Stimulated activated CD4-positive, alpha-beta T cell treated with anti-CD3 and anti-CD28 coated beads, Interleukin-4, amount 100 ng/mL, for 48 hours (primary cell): Measurements from ENCODE around the gene CDH1.
A peak's percentile ranks its signal among the peaks of the same experiment; 100 is the strongest.
"Not testable (repeated sequence)": the region's sequence is repeated elsewhere in the genome, so short reads cannot be mapped to it uniquely, and the experiment has no call there.

Experiments
- DNase-seq, 2 donors: peaks; one replicate each; pipeline ENCODE4 v3.0.0-alpha.2; 2020; ENCODE audit warnings: low read depth in 2 of 2

Gene CDH1

DNA sequence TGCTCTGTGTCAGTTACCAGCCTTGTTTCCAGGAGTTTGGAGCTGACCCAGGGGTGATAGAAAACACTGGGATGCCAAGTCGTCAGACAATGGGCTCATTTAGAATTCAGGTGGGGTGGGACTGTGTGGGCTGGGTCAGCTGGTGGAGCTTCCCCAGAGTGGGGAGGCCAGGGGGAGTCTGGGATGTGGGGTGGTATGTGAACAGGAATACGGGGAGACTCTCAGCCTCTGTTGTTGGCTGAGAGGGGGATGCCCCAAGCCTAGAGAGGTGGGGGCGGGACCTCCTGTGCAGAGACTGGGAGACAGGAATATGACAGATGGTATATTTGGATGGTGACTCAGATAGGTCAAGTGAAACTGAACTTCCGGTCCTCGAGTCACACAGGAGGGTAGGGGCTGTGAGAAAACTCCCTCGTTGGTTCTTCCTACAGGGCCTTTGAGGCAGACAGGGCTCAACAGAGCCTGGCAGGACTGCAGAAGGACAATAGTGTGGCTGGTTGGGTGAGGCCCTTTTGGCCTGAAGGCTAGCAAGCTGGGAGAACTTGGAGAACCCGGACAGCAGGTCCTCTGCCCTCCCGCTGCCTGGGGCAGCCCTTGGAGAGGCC is 23.7 kb downstream of the CDH1 start:
- DNase-seq = peak; percentile 52 to 61

DNA sequence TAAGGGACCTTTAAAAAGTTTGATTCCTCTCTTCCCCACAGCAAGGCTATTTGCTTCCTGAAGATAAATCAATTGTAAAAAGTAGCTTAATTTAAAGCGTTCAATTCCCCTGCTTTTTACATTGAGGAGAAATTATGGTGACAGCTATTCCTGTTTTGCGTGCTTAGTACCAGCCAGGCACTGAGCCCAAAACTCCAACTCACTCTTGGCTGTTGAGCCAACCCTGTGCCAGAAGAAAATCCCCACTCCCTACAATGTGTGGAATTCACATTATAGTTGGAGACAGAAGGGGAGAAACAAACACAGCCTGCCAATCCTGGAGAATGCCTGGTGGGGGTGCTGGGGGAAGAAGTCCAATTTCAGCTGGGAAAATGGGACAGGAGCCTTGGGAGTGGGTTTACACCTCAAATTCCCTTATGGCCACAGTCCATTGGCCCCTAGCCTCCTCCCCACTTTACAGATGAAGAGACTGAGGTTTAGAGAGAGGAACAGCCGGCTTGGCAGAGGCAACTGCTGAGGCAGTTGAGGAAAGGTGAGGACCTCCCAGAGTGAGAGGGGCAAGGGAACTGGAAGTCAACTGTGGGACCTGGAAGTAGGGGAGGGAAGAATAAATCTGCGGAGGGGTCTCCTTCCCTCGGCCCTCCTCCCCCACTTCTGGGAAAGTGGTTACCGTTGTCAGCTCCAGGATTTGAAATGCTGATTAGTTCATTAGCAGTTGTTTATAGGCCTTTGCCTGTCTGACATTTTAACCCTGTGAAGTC is 26.1 kb downstream of the CDH1 start:
- no peak for DNase-seq

DNA sequence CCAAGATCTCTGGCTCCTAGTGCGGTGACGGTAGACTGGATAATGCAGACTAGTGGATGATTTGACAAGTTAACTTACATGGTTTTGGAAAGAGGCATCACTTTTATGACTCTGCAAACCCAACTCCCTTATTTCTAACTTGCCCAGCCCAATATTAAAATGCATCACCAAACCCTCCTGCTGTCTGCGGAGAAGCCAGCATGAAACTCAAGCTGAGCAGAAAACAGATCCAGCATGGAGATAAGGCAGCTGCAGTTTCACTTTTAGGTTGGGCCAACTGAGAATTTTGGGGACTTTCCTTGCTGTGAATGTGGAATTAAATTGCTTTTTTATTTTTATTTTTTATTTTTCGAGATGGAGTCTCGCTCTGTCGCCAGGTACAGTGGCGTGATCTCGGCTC is 27.8 kb downstream of the CDH1 start:
- peak in 1 of 2 donors; percentile 37 for DNase-seq

DNA sequence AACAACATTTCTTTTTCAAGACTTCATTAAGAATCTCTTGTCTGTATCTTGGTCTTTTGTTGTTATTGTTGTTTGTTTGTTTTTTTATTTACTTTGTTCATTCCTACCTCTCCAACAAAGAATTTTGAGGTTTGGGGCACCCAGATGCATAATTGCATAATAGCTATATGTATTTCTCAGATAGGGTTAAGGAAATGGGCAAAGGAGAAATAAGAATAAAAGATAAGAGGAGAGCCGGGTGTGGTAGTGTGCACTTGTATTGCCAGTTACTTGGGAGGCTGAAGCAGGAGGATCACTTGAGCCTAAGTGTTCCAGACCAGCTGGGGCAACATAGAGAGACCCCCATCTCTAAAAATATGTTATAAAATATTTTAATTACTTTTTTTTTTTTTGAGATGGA is 30.5 kb downstream of the CDH1 start:
- no peak for DNase-seq

DNA sequence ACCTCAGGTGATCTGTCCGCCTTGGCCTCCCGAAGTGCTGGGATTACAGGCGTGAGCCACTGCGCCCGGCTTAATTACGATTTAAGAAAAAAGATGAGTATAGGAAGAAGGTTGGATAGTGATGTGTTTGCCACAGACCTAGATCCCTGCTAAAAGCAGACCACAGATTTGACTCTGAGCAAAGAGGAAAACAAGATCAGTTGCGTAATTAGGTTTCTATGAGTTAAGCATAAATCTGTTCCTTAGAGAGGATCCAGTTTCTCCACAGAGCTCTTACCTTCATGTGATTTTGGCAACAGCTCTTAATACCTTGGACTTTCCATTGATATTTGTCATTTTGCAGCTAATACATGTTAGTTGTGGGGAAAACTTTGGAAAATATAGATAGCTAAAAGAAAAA is 31.1 kb downstream of the CDH1 start:
- no peak for DNase-seq

DNA sequence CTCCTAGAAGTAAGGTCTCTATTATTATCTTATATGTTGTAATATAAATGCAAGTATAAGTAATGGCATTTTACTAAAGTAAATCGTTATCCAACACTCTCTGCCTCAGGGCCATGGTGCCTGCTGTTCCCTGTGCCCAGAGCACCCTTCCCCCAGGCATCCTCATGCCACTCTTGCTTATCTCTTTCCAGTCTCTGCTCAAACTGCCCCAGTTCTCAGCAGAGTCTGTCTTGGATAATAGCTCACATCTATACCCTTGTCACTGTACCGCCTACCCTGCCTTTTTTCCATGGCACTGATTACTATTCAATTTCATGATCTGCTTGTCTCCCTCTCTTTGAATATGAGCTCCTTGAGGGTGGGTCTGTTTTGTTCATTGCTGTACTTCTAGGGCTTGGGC is 31.7 kb downstream of the CDH1 start:
- no peak for DNase-seq

DNA sequence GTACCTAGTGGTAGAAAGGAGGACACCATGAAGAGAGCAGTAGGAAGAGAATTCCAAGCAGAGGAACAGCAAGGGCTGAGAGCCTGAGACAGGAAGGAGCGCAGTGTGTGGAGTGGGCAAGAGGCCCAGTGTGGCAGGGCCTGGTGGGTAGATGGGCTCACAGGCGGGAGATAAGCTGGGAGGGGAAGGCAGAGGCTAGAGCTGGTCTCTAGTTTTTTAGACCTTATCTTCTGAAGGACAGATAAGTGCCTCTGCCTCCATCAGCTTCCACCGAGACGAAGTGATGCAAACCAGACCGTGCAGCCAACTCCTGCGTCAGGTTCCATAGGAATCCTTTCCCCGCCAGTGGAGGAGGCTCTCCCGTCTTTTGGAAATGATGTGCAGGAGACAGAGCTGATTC is 33.6 kb downstream of the CDH1 start:
- no peak for DNase-seq

DNA sequence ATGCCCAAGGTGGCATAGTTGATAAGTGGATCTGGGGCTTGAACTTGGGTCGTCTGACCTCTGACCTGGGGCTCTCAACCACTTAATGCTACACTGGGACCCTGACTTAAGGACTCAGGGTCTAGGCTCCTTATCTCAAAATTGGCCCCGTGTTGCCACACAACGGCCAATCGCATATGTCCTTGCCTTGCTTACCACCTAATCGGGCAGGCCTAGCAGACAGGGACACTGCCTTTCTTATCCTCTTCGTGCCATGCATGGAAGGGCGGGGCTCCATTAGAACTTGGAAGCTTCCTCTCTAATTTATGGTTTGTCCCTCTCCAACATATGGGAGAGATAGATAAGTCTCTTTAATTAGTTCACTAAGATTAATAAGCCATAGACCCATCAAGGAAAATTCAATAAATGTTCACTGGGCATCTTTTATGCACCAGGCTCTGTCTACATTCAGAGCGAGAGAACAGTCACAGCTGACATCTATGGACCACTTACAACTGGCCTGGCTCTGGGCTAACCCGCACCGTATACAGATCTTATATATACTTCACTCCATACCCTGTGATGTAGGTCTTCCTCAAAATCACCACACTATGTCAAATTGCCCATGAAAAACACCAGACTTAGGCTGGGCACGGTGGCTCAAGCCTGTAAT is 35.1 kb downstream of the CDH1 start:
- no peak for DNase-seq

DNA sequence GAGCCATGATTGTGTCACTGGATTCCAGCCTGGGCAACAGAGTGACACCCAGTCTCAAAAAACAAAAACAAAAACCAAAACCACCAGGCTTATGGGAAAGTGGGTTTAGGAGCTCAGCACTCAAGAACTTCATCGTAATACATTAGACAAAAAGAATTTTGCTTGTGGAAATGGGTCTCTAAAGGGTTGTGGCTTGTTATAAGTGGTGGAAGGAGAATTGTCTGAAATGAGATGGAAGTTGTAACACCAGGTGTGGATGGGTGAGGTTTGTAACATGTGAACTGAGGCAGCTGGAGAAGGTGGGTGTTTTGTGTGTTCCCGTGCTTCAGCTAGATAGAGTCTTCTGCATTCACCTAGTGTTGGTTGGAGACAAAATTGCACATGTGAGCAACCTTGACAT is 35.8 kb downstream of the CDH1 start:
- no peak for DNase-seq

DNA sequence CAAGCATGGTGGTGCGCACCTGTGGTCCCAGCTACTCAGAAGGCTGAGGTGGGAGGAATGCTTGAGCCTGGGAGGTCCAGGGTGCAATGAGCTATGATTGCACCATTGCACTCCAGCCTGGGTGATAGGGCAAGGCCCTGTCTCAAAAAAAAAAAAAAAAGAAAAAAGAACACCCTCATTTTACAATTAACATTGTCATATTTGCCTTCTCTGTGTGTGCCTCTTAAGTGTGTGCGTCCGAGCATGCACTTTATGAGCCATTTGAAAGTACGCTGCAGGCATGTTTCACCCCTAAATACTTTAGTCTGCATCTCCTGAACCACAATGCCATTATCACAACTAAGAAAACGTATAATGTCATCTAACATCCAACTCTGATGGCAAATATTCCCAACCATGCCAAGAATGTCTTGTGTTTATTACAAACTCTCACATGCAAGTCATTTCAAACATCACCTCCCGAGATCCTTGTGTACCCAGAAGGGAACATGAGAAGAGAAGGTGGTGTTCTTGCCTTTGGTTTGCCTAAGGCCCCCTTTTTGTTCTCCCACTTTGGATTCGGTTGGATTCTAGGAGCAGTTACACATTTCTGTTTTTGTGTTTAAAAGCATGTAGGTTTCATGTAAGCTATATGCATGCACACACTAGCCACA is 38.0 kb downstream of the CDH1 start:
- DNase-seq = no peak

DNA sequence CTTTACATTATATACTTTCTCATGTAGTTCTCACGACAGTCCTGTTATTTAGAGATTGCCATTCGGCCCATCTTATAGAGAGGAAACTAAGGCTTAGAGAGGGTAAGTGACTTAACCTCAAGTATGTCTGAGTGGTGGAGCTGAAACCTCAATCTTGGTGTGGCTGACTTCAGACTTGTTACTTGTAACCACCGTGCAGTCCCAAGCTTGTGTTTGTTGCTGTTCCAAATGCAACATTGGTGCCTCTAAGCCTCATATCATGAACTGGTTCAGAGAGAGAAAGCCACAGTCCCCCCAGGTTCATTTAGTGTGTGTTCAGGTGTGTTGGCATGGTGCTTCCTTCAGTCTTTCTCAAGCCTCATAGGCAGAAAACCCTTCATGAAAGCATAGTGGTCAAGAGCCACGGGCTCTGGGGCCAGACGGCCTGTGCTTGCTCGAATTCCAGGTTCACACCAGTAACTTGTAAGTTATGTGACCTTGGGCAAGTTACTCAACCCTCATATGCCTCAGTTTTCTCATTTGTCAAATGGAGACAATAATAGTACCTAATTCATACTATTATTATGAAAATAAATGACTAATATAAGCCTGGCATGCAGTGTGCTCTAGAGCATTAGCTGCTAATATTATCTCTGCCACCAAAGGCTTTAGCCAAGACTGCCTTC is 39.9 kb downstream of the CDH1 start:
- no peak for DNase-seq

DNA sequence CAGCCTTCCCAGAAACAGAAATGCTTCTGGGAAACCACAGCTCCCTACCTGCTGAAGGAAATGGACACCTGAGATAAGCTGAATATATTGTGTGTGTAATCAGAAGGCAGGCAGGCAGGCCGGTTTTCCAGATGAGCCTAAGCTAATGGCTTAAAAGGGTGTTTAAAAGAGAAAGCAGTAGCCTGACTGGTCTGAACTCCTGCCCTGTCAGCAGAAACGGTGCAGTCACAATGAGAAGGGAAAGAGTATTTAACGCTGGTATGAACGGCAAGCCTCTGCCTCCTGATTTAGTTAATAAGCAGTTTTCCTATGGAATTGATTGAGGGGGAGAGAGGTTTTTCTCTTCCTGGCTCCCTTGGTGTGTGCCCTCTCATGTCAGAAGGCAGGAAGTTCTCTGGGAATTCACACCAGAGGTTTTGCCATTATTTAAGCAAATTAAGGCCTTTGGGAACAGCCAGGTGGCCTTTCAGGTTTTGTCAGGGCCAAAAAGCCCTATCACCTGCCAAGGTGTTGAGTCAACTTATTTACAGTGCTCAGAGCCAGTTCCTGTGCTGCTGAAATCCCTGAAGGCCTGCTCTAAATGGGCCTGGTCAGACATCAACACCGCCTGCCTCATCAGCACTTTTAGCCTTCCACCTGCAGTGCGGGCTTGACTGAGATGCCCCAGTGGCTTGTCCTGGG is 41.6 kb downstream of the CDH1 start:
- no peak for DNase-seq

DNA sequence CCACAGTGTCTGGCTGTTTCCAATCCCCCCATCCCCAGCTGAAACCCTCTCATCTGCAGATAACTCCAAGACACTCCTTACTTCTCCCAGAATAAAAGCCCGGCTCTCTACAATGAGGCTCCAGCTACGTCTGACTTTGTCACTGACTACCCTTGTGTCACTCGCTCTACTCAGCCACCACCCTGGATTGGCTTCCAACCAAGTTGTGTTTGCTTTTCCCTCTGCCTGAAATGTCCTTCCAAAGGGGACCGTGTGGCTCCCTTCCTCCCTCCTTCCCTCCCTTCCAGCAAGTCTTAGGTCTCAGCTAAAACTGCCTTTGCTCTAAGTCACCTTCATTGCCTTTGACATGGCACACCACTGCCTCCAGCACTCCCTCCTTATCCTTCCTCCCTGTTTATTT is 42.8 kb downstream of the CDH1 start:
- no peak for DNase-seq

DNA sequence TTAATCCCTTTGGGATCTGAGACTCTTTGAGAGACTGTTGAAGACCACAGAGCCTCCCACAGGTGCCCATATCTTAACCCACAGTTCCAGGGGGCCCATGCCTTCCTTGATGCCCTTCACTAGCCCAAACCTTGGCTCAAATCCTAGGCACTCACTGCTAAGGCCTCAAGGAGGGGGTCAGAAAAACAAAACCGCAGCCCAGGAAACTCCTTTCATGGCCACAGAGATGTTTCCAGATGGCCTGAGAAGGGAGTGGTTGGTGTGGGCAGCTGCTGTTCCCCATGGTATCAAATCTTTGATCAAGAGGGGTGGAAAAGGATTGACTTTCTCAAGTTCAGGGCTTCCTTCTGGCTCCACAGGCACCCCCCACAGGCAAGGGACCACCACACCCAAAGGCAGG is 44.7 kb downstream of the CDH1 start:
- no peak for DNase-seq

DNA sequence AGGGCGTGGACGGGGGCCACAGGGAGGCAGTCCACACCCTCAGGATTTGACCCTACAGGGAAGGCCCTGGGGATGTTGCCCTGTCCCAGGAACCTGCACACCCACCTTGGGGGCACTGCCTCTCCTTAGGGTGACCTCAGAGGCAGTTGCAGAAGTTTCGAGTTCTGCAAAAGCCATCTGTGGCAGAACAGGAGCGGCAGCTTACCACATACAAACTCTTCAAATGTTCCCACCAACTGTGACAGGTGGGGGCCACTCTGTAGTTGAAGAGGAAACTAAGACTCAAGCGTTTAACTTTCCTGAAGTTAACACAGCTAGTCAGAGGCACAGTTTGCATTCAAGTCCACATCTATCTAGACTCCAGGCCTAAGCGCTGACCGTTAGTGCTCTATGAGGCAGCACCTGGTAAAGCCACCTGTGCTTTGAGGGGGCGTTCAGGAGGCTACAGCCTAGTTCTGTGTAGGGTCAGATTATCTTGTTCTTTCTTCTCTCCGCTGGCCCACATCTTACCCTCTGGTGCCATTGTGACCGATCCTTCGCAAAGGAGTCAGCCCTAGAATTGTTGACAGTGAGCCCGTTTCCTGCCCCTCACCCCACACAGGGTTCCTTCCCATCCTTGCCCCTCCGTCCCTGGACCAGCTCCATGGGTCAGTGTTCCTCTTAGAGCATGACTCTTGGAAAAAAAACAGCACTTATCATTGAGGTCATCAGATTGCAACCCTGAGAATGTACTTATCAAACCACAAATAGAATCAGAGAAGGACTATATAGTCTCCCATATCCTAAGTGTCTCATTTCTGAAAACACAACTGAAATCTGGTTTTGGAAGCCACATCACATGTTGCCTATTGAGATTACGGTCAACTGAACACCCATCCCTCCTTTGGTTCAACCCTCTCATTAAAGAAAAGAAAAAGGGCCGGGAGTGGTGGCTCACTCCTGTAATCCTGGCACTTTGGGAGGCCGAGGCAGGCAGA is 45.4 kb downstream of the CDH1 start:
- no peak for DNase-seq

DNA sequence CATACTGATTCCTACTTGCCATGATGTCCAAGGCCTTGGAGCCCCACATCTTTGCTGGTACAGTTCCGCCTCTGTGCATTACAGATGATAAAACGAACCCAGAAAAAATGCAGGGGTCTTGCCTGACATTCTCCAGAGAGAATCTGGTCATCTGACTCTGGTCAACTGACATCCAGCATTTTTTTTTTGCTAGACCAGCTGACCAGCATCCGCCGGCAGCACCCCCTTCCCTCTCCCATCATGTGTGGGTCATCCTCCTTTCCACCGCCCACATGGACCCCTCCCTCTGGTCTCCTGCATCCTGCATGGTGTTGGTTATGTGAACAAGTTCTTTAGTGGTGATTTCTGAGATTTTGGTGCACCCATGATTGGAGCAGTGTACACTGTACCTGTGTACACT is 47.1 kb downstream of the CDH1 start:
- no peak for DNase-seq

DNA sequence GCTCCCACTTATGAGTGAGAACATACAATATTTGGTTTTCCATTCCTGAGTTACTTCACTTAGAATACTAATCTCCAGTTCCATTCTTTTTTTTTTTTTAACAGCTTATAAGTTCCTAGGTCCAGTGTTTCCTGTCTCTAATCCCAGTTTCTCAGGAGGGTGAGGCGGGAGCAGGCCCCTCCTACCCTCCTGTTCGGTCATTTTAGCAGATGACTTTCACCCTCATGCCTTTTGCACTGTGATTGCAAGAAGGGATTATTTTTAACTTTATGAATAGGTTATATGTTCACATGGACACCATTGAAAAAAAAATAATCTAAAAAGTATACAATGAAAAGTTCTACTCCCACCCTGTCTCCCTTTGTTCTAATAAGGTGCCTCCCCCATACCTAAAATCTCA is 47.6 kb downstream of the CDH1 start:
- no peak for DNase-seq

DNA sequence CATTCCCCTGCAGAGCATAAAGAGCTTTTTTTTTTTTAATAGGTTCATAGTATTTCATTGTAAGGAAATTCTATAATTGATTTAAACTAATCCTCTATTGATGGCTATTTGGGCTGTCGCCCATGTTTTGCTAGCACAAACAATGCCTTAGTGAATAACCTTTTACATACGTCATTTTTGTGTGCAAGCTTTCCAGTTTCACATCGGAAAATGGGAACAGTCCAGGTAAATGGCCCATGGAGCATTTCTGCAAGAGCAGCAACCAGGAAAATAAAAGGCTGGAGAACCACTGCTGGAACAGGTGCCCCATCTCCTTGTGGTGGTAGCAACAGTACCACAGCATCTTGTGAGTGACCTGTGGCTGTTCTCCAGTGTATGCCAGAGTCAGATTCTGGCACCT is 48.6 kb downstream of the CDH1 start:
- no peak for DNase-seq

DNA sequence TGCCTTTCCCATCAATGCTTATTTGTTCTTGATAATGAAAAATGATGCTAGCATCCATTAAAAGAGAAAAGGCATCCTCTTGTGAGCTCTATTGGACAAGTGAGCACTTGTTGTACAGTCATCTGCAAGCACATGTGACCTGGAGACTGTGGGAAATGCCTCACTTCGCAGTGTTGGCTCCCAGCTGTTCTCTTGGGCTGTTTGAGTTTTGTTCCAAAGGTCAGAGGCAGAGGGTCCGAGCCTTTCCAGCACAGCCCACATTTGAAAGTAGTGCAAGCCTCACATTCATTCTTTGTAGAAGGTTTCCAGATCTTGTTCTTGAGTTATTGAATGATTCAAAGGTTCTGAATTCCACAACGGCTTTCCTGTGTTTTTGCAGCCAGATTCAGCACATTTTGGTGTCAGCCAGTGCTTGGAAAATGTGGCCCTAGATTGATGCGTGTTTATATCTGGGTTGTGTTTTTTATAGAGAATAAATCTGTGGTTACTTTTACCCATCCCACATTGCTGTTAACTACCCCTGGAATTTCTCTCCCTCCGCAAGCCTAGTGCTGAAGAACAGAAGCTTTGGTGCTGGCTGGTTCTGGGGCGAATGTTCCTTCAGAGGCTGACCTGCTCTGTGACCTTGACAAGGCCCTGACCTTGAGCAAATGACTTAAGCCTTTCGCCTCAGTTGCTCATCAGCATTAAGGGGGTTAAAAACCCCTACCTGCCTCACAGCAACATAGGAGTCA is 49.8 kb downstream of the CDH1 start:
- no peak for DNase-seq

DNA sequence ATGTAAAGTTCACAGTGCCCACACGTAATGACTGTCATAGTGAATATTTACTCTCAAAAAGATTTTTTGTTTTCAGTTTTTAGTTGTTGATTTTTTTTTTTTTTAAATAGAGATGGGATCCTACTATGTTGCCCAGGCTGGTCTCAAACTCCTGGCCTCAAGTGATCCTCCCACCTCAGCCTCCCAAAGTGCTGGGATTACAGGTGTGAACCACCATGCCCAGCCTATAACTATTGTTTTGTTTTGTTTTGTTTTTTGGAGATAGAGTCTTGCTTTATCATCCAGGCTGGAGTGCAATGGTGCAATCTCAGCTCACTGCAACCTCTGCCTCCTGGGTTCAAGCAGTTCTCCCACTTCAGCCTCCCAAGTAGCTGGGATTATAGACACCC is 50.3 kb downstream of the CDH1 start:
- not testable (repeated sequence) for DNase-seq
